HepG2 (cell line): ENCODE results near the gene TACO1. TPM values are rescaled to one million over a fixed set of nuclear protein-coding genes. Genes with fewer than 3 reads are reported as not detected.

Experiments used
- ARNTL ChIP-seq: sonication (generic); formaldehyde crosslinking; IDR thresholded peaks from 2 replicates; pipeline ENCODE4 v1.4.0; 2020; ENCODE audit warnings: mild to moderate bottlenecking, missing genetic modification reagents
- ATRX ChIP-seq: sonication (generic); formaldehyde crosslinking; IDR thresholded peaks from 2 replicates; pipeline ENCODE4 v1.4.0; 2020; ENCODE audit warnings: missing genetic modification reagents, borderline replicate concordance
- FOSL1 ChIP-seq: sonication (generic); formaldehyde crosslinking; IDR thresholded peaks from 2 replicates; pipeline ENCODE4 v1.9.0; 2021; ENCODE audit warnings: missing genetic modification reagents, borderline replicate concordance
- HINFP ChIP-seq: sonication (generic); formaldehyde crosslinking; IDR thresholded peaks from 2 replicates; pipeline ENCODE4 v1.4.0; 2020; ENCODE audit warnings: low read depth, mild to moderate bottlenecking, missing genetic modification reagents
- HOXA3 ChIP-seq: sonication (generic); formaldehyde crosslinking; IDR thresholded peaks from 2 replicates; pipeline ENCODE4 v1.5.0; 2020; ENCODE audit warnings: missing genetic modification reagents
- MED8 ChIP-seq: sonication (generic); formaldehyde crosslinking; IDR thresholded peaks from 2 replicates; pipeline ENCODE4 v1.8.1; 2023; ENCODE audit warnings: mild to moderate bottlenecking, missing genetic modification reagents; ENCODE audit not compliant: insufficient replicate concordance
- MXI1 ChIP-seq: IDR thresholded peaks from 3 replicates; pipeline ENCODE4 v1.6.1; 2012; ENCODE audit warnings: low read depth, low read length, inconsistent platforms, borderline replicate concordance
- NFE2L2 ChIP-seq: fragments of 150-350 bp; IDR thresholded peaks from 2 replicates; pipeline ENCODE4 v1.6.1; 2014; ENCODE audit warnings: low read length
- NR2F1 ChIP-seq, 2 experiments: fragments of 450-650 bp in 1 of 2; formaldehyde crosslinking in 1 of 2; IDR thresholded peaks; 2 replicates each; pipeline versions ENCODE4 v1.5.0 to v1.6.1; 2016 to 2020; ENCODE audit warnings: mild to moderate bottlenecking in 1 of 2, missing compliant biosample characterization in 1 of 2, missing genetic modification reagents in 1 of 2, moderate library complexity in 1 of 2
- PHF21A ChIP-seq: sonication (generic); formaldehyde crosslinking; IDR thresholded peaks from 2 replicates; pipeline ENCODE4 v1.5.0; 2020; ENCODE audit warnings: mild to moderate bottlenecking, missing genetic modification reagents
- RELA ChIP-seq: sonication (generic); formaldehyde crosslinking; IDR thresholded peaks from 2 replicates; pipeline ENCODE4 v1.4.0; 2020; ENCODE audit warnings: missing genetic modification reagents
- RXRA ChIP-seq: sonication (generic); formaldehyde crosslinking; IDR thresholded peaks from 2 replicates; pipeline ENCODE4 v1.5.1; 2020; ENCODE audit warnings: missing genetic modification reagents
- SMARCC2 ChIP-seq: fragments of 450-650 bp; IDR thresholded peaks from 2 replicates; pipeline ENCODE4 v1.6.1; 2017; ENCODE audit warnings: antibody characterized with exemption, mild to moderate bottlenecking
- SSRP1 ChIP-seq: IDR thresholded peaks from 2 replicates; pipeline ENCODE4 v1.6.1; 2016; ENCODE audit warnings: control low read depth
- ZNF557 ChIP-seq: sonication (generic); formaldehyde crosslinking; IDR thresholded peaks from 2 replicates; pipeline ENCODE4 v1.4.0; 2020; ENCODE audit warnings: missing genetic modification reagents
- ZNF605 ChIP-seq: sonication (generic); formaldehyde crosslinking; IDR thresholded peaks from 2 replicates; pipeline ENCODE4 v1.8.0; 2022; ENCODE audit warnings: mild to moderate bottlenecking, missing genetic modification reagents
- ZNF670 ChIP-seq: sonication (generic); formaldehyde crosslinking; IDR thresholded peaks from 2 replicates; pipeline ENCODE4 v1.8.0; 2022; ENCODE audit warnings: mild to moderate bottlenecking, missing genetic modification reagents, borderline replicate concordance
- ZNF720 ChIP-seq: sonication (generic); formaldehyde crosslinking; IDR thresholded peaks from 2 replicates; pipeline ENCODE4 v1.4.0; 2020; ENCODE audit warnings: missing genetic modification reagents
- ZNF816 ChIP-seq: sonication (generic); formaldehyde crosslinking; IDR thresholded peaks from 2 replicates; pipeline ENCODE4 v1.8.0; 2022; ENCODE audit warnings: missing genetic modification reagents, mild to moderate bottlenecking, borderline replicate concordance
- ZNF850 ChIP-seq: sonication (generic); formaldehyde crosslinking; conservative IDR thresholded peaks from 2 replicates; pipeline ENCODE4 v1.9.0; 2021; ENCODE audit warnings: mild to moderate bottlenecking, missing genetic modification reagents
- ZSCAN29 ChIP-seq: sonication (generic); formaldehyde crosslinking; conservative IDR thresholded peaks from 2 replicates; pipeline ENCODE4 v1.4.0; 2020; ENCODE audit warnings: mild to moderate bottlenecking, missing genetic modification reagents
- polyA plus RNA-seq, 8 experiments: library from polyadenylated mRNA; depleted of rRNA in 3 of 8; stranded (reverse) in 7 of 8; unstranded in 1 of 8; fragments of >200 nt; fragmentation: Illumina TruSeq in 4 of 8; extraction: Trizol in 4 of 8; gene quantifications; 2 replicates each; pipeline versions ENCODE4 v1.2.1 to v1.2.3, GENCODE V29; 2011 to 2016; ENCODE audit warnings: low read depth in 4 of 8, missing spikeins in 1 of 8, mixed read lengths in 1 of 8; ENCODE audit not compliant: insufficient read depth in 1 of 8
- total RNA-seq, 5 experiments: library from RNA; depleted of rRNA; stranded (reverse); fragments of >200 nt; fragmentation: Illumina TruSeq; extraction: Trizol; gene quantifications; 2 replicates each; pipeline ENCODE4 v1.2.3, GENCODE V29; 2016; ENCODE audit warnings: low read depth in 1 of 5
- TF ChIP-seq, protein P1 (sequence below): sonication (generic); formaldehyde crosslinking; IDR thresholded peaks from 2 replicates; pipeline ENCODE4 v1.4.0; 2020; ENCODE audit warnings: missing genetic modification reagents

TACO1 gene
- total and polyA plus RNA-seq, 2 of the 13 experiments (the other 11 are each of a cell fraction or from before 2014, with no cell fraction given) = 34.7 to 53.6 TPM

- no peak for TF ChIP-seq MXI1
- peak; percentile 58; the same call in 1 of the 2 replicates for TF ChIP-seq ZNF670 (CRISPR knock-in tag)
- peak; percentile 72; the same call in 1 of the 2 replicates for TF ChIP-seq SSRP1 (CRISPR knock-in tag)
- peak; percentile 76; the same call in 1 of the 2 replicates for TF ChIP-seq RXRA
- TF ChIP-seq ARNTL (CRISPR knock-in tag) = 0 out of 2 replicates have a peak, but pooled peaks have one; percentile 10
- TF ChIP-seq ZNF557 = no peak
- TF ChIP-seq HOXA3 (CRISPR knock-in tag) = peak; percentile 38; the same call in 1 of the 2 replicates
- TF ChIP-seq NR2F1 (CRISPR knock-in tag; IDR thresholded peaks at IDR 0.05) = peak in 1 of 2 experiments; percentile 37; a peak in 1 of 4 replicates
- peak; percentile 41; the same call in 1 of the 2 replicates for TF ChIP-seq PHF21A (CRISPR knock-in tag)
- TF ChIP-seq ZSCAN29 (CRISPR knock-in tag) = no peak
- peak; percentile 13; the same call in 1 of the 2 replicates for TF ChIP-seq HINFP
- no peak for TF ChIP-seq RELA (CRISPR knock-in tag)
- TF ChIP-seq ZNF720 = no peak
- peak; percentile 34; the same call in 1 of the 2 replicates for TF ChIP-seq ZNF605 (CRISPR knock-in tag)
- no peak for TF ChIP-seq FOSL1 (CRISPR knock-in tag)
- peak; percentile 44; the same call in 1 of the 2 replicates for TF ChIP-seq ZNF850 (CRISPR knock-in tag)
- peak; percentile 33; the same call in 1 of the 2 replicates for TF ChIP-seq ZNF816 (CRISPR knock-in tag)
- TF ChIP-seq, protein P1, sequence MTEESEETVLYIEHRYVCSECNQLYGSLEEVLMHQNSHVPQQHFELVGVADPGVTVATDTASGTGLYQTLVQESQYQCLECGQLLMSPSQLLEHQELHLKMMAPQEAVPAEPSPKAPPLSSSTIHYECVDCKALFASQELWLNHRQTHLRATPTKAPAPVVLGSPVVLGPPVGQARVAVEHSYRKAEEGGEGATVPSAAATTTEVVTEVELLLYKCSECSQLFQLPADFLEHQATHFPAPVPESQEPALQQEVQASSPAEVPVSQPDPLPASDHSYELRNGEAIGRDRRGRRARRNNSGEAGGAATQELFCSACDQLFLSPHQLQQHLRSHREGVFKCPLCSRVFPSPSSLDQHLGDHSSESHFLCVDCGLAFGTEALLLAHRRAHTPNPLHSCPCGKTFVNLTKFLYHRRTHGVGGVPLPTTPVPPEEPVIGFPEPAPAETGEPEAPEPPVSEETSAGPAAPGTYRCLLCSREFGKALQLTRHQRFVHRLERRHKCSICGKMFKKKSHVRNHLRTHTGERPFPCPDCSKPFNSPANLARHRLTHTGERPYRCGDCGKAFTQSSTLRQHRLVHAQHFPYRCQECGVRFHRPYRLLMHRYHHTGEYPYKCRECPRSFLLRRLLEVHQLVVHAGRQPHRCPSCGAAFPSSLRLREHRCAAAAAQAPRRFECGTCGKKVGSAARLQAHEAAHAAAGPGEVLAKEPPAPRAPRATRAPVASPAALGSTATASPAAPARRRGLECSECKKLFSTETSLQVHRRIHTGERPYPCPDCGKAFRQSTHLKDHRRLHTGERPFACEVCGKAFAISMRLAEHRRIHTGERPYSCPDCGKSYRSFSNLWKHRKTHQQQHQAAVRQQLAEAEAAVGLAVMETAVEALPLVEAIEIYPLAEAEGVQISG (CRISPR knock-in tag) = peak; percentile 41; the same call in 1 of the 2 replicates
- no peak for TF ChIP-seq NFE2L2
- no peak for TF ChIP-seq SMARCC2
- TF ChIP-seq MED8 (CRISPR knock-in tag) = no peak
- no peak for TF ChIP-seq ATRX (CRISPR knock-in tag)
Measured at GRCh38 chr17:63601439-63602371, 1.0 kb downstream of the TACO1 start (continued).
